ENCODE measurements around the gene NPM1.

The NPM1 gene

DNA sequence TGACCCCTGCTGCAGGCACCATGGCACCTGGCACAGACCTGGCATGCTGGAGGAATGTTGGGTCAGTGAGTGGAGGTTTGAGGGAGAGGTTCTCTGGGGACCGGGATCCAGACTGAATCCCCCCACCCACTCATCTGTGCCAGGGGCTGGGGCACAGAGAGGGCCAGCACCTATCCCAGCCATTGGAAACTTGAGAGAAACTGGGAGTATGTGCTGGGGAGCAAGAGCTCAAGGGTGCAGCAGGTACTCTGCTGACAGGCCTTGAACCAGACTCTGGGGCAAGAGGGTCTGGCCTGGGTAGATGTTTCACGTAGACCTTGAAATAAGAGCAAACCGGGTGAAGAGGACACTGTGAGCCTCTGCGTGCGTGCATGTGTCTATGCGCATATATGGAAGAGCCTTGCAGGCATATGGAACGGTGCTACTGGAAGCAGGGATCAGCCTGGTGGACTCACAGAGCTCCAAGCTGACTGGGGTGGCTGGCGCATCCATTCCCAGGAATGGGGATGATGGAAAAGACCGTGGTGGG, 40.6 kb downstream of the NPM1 start:
- DNase-seq: no peak

DNA sequence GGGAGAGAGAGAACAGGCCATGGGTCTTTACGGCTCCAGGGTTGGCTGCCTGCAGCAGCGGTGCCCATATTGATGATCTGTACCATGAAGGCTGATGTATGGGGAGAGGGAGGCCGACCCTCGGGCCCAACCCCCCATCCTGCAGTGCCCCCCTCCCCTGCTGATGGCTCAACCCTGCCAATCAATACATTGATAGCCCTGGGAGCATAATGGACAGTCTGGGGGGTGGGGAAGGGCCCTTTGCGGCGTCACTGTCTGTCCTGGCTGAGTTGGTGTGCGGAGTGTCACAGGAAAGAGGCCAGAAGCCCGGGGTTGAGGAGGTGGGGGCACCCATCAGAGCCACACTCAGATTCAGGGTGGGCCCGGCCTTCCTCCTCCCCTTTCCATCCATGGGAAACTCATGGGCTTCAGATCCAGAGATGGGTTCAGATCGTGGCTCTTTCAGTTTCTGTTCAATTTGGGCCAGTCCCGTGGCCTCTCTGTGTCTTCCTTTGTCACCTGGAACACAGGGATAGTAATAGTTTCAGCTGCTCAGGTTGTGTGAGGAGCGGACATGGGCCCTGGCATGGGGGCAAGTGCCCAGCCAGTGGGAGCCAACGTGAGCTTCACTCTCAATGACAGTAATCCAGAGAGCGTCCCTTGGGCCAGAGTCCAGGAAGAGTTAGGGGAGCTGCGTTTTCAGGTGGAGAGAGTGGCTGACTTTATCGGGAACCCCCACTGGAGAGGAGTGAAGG, 41.3 kb downstream of the NPM1 start:
- DNase-seq: no peak

DNA sequence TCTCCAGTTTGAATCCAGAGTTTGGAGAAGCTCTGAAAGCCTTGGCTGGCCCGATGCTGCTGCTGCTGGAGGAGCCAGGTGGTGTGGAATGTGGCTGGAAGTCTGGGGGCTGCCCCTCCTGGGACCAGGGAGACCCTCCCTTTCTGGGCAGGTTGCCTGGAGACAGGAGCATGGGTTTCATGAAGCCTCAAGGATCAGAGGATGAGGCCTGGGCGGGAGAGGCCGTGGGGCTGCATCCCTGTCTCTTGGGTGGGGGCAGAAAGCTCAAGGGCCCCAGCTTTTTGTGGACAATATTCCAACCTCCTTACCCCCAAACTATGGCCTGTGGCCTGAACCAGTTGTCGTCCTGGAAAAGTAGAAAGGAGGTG, 41.9 kb downstream of the NPM1 start:
- DNase-seq: no peak

DNA sequence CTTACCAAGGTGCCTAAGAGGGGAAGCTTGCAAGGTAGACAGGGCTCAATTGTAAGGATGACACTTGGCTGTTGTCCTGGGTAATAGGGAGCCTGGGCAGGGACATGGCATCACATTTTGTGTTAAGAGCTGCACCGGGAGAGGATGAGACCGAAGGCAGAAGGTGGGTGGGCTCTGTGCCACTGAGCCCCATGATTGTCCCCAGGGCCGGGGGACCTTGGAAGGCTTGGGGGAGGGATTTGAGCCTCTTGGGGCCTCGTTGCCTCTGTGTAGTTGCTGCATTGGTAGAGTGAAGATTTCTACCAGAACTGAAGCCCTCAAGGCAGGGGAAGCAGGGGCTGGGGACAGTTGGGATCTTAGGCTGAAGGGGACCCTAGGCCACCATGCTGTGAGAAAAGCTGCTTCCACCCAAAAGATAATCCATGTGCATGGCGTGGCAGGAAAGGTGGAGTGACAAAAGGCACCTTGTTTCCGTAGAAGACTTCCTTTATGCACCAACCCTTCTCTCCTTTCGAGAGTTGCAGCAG, 43.7 kb downstream of the NPM1 start:
- no peak for DNase-seq

GRCh38 chr5:171432076-171432475, 44.4 kb downstream of the NPM1 start:
- DNase-seq: no peak

- DNase-seq: no peak
Measured at GRCh38 chr5:171432583-171433351, 45.1 kb downstream of the NPM1 start.

DNA sequence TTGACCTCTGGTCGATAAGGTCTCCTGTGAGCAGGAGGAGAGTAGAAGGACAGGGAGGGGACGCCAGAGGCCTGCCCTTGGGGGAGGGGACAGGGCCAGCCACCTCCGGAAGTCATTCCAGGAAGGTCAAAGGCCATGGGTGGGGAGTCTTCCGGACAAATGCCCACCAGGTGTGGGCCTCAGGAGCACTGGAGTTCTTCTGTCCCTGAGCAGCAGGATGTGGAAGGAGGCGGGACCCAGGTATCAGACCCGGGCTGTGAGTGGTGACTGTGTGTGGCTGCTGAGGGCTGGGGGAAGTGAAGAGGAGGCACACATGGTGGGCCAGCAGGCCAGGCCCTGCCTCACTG, 45.7 kb downstream of the NPM1 start:
- DNase-seq: no peak

DNA sequence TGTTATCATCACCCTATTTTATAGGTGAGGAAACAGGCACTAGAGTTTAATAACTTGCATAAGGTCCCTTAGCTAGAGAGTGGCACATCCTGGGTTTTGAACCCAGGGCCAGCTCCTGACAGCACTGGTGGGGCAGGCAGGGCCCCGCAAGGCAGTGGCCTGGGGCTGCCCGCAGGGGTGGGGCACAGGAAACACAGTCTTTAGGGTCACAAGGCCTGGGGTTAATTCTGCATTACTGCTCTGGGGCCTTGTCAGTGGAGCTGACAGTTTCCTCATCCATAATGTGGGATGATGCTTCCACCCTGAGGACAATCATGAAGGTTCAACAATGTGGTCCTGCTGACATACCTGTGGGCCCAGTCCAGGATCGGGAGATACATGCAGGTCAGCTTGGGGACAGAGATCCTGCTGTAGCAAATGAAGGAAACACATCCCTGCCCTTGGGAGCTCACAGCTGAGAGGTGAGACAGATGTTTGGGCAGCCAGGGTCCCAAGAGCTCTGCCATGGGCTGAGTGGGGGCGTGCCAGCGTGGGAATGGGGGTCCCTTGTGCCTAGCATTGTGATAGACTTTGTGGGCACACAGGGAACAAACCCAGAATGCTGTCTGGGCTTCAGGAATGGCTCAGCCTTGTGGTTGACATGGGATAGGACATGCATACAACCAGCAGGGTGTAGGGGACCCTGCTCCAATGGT, 46.5 kb downstream of the NPM1 start:
- no peak for DNase-seq

DNA sequence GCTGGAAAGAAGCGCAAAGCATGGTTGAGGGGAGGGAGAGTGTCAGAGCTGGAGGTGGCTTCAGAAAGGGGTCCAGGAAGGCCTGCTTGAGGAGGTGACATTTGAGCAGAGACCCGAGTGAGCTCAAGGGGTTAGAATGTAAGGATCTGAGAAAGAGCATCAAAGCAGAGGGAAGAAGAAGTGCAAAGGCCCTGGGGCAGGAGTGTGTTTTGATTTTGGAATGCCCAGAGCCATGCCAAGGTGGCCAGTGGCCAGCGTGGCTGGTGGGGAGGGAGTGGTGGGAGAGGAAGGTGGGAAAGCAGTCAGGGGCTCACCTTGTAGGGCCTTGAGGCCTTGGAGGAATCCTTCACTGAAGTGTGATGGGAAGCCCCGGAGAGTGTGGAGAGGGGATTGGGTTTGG, 47.2 kb downstream of the NPM1 start:
- DNase-seq: no peak

DNA sequence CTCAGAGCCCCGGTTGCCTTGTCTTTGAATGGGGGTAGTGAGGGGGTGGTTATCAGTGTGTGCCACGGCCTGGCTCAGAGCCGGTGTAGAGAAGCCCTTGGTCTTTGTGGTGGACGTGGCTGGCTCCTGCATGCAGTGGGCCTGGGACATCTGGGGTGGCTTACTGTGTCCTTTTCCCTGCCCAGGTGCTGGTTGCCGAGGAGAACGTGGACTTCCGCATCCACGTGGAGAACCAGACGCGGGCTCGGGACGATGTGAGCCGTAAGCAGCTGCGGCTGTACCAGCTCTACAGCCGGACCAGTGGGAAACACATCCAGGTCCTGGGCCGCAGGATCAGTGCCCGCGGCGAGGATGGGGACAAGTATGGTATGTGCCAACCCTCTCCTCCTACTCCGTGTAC, 48.3 kb downstream of the NPM1 start:
- no peak for DNase-seq

DNA sequence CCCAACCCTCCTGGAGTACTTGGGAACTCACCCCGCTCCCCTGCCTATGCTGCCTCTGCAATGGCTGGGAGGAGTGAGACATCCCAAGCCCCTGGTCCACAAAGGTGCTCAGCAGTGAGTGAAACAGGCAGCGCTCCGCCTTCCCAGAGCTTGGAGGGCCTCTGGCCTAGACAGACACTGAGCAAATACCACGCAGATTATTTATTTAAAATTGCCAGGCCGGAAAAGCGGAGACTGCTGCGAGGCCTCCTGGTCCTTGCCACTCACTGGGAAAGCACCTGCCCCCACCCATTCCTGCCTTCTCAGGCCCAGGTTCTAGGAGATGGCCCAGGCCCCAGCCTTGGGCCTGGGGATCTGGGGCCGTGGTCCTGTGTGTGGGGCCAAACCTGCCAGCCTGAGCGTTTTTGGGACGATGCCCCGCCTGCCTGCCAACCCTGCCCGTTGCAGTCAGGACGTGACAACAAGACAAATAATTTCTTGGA, 49.2 kb downstream of the NPM1 start:
- no peak for DNase-seq

DNA sequence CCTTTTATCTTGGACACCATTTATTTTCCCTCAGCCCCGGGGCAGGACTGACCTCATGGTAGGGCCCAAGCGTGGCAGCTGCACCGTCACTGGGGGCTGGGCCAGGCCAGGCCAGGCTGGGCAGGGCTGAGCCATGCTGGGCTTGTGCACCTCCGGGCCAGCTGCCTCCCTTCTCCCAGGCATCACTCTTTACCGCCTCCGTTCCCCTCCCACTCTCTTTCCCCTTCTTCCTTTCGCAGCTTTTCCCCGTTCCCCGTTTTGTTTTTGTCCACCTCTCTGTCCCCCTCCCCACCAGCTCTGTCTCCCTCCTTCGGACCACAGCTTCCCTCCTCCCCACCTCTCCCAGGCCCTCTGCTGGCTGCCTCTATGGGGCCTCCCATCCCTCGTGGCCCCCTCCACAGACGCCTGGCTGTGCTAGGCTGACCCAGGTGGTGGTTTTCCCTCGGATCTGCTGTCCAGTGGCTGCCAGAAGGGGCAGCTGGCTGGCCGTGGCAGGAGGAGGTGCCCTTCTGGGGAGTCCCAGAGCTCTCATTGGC, 49.7 kb downstream of the NPM1 start:
- no peak for DNase-seq

GRCh38 chr5:171438738-171439137, 51.1 kb downstream of the NPM1 start:
- no peak for DNase-seq

GRCh38 chr5:171441246-171441791, 53.7 kb downstream of the NPM1 start:
- DNase-seq: no peak

GRCh38 chr5:171442287-171443042, 54.8 kb downstream of the NPM1 start:
- peak; percentile 4 to 30 for DNase-seq

DNA sequence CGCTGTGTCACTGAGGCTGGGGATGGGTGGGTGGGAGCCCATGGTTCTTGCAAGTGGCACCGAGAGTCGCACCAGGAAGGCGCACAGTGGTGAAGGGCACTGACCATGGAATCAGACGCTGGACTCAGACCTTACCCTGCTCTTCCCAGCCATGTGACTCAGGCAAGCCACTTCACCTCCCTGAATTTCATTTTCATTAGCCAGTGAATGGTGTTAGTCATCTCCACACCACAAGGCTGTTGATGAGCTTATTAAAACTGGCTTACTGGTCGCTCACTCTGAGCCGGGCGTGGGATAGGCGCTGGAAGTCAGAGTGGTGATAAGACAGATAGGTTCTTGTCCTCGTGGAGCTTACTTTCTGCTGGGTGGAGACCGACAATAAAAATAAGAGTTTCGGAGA, 56.9 kb downstream of the NPM1 start:
- no peak for DNase-seq

- no peak for DNase-seq
Measured at GRCh38 chr5:171445644-171446516, 58.2 kb downstream of the NPM1 start.

- no peak for DNase-seq
Measured at GRCh38 chr5:171447226-171447625, 59.6 kb downstream of the NPM1 start.

- no peak for DNase-seq
Measured at GRCh38 chr5:171449426-171449825, 61.8 kb downstream of the NPM1 start.

DNA sequence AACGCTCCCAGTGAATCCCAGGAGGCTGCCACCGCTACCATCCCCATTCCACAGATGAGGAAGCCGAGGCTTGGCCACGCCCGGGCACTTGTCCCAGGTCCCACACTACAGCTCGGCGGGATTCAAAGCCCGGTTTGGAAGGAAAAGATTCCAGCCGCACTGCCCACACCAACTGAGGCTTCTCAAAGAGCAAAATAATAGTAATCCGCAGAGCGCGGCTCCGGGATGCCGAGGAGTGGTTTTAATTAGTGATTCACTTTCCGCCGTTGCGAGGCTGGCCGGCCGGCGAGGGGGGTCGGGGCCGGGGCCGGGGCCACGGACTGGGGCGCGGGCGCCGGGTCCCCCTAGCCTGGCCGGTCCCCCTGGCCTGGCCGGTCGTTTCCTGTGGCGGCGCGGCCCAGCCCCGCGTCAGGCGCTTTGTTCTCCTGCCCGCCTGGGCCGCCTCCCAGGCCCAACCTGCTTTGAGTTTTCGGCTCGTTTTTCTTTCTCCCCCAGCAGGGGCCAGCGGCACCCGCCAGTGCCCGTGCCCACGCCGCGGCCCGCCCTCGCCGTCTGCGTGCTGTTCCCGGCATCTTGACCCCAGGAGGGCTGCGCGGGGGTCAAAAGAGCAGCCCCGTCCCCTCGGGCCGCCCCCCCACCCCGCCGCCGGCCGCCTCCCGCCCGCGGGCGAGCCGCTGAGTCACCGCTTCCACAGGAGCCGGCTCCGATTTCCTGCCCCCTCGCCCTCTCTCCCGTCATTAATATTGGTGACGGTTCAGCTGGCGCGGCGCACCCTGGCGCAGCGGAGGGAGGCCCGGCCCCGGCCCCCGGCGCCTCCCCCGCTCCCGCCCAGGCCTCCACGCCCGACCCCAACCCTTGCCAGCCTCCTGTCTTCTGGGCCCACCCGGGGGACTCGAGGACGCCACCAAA, 63.0 kb downstream of the NPM1 start:
- DNase-seq: peak in 1 of 2 donors; percentile 13
